Retinal pigment epithelial cell (primary cell): ENCODE measurements around the gene NDUFS7.

Experiments
- DNase-seq: peaks from one replicate; pipeline ENCODE4 v3.0.0-alpha.2; 2010; ENCODE audit warnings: low read depth
- H3K4me3 ChIP-seq: 2 replicates; pipeline ENCODE4 v1.5.1; 2011; ENCODE audit warnings: mild to moderate bottlenecking, low read length, control low read depth, moderate library complexity
- CTCF ChIP-seq: conservative IDR thresholded peaks from 2 replicates; pipeline ENCODE4 v1.5.1; 2011; ENCODE audit warnings: low read depth, low read length, control low read depth, inconsistent platforms

The NDUFS7 gene

DNA sequence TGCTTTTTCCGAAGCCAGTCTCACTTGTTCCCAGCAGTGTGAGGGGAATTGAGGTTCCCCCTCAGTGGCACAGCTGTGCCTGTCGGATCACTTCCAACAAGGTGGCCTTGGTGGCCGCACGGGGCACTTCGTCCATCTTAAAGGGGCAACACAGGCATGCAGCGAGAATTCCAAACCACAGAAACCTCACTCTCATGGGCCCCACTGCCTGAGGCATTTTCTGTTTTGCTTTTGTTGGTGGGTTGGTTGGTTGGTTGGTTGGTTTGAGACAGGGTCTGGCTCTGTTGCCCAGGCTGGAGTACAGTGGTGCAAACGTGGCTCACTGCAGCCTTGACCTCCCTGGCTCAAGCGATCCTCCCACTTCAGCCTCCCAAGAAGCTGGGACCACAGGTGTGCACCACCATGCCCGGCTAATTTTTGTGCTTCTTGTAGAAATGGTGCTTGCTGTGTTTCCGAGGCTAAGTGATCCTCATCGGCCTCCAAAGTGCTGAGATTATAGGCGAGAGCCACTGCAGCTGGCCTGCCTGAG, 3.7 kb upstream of the NDUFS7 start:
- no peak for DNase-seq
- no peak for TF ChIP-seq CTCF
- H3K4me3 ChIP-seq, result no peak overlapping the region

GRCh38 chr19:1382250-1382649, 1.5 kb upstream of the NDUFS7 start:
- DNase-seq, result no peak
- no peak for TF ChIP-seq CTCF

DNA sequence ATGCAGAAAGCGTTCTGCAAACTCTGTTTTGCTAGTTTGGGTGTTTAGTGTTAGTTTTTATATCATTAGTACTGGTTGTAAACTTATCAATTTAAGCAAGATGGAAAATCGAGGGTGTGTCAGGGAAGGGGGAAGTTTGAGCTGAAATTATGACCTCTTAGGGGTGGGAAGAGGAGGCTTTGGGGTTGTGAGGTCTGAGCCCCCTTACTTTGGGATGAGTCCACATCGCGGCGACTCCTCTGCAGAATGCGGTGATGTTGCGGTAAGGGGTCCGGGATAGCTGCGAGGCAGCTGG, 743 bp upstream of the NDUFS7 start:
- no peak for DNase-seq
- TF ChIP-seq CTCF, result no peak
- no peak overlapping the region for H3K4me3 ChIP-seq

More at GRCh38 chr19:1382250-1382649, 1.5 kb upstream of the NDUFS7 start:
- no peak overlapping the region for H3K4me3 ChIP-seq

- H3K4me3 ChIP-seq, result peak overlapping the region; percentile 93
- DNase-seq, result no peak
- no peak for TF ChIP-seq CTCF
Observed at GRCh38 chr19:1384085-1384462, 367 bp downstream of the NDUFS7 start.

DNA sequence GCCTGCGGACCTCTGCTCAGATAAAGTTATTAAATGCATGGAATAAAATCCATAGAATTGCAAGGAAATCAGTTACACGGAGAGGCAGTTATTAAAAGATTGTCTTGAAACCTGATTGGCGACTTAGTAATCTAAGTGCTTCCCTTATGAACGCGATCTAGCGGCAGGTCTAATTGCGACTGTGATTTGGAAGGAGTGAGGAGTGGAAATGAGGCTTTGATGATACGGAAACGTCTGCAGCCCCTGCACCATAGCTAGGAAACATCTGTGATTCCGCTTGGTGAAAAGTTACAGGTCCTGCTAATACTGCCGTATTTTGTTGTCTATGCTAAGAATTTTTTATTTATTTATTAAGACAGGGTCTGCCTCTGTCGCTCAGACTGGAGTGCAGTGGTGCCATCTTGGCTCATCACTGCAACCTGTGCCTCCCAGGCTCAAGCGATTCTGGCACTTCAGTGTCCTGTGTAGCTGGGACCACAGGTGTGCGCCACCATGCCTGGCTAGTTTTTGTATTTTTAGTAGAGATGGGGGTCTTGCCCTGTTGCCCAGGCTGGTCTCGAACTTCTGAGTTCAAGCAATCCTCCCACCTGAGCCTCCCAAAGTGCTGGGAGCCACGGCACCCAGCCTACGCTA, 887 bp downstream of the NDUFS7 start:
- TF ChIP-seq CTCF, result no peak
- no peak for DNase-seq
- H3K4me3 ChIP-seq, result peak overlapping the region; percentile 93

DNA sequence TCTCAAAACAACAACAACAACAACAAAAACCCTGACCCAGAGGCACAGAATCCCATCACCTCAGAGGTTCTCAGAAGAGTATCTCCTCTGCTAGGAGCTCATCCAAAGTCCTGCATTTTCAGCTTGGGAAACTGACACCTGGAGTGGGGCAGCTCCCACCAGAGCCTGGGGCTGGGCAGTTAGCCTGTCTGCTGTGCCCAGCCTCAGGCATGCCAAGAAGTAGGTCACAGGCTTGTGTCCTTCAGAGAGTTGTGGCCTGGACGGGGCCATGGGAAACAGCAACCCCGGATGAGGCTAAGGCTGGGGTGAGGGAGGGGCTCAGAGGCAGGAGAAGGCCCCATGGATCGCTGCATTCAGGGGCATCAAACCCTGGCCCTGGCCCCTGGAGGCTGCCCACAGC, 2.1 kb downstream of the NDUFS7 start:
- TF ChIP-seq CTCF, result no peak
- no peak for DNase-seq
- H3K4me3 ChIP-seq, result no peak overlapping the region

DNA sequence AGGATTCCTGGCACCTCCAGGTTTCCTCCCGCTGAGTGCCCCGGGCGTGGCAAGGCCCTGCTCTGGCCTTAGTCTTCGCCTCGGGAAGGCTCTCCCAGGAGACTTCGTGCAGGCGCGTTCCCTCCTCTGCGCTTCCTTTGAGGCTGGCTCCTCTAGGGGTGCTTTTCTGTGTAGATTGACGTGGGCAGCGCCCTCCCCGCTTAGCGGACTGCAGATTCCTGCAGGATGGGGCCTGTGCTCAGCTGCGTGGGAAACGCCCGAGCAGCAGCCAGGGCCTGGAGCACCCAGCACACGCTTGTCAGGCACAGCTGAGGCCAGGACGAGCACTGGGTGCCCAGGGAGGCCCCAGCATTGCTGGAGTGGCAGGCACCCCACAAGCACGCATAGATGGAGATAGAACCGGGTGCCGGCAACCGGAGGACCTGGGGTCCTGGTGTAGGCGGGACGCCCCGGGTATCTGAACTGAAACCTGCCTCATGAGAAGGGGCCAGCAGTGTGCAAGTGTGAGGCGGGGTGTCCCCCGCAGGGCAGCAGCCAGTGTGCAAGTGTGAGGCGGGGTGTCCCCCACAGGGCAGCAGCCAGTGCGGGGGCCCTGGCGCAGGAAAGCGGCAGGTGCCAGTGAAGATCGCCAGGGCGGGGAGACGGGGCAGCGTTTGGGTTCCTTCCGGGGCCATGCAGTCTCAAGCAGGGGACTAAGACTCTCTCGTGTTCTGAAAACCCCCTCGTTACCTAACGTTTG, 3.4 kb downstream of the NDUFS7 start:
- H3K4me3 ChIP-seq, result no peak overlapping the region
- no peak for DNase-seq
- TF ChIP-seq CTCF, result no peak
